HG02678 (cell line): ENCODE results near the gene KRT83.
A peak's percentile ranks its signal among the peaks of the same experiment; 100 is the strongest.
"Not testable (repeated sequence)": the region's sequence is repeated elsewhere in the genome, so short reads cannot be mapped to it uniquely, and the experiment has no call there.

Source experiments
- ATAC-seq: cut with Tn5 transposase; IDR thresholded peaks from one replicate; pipeline ENCODE4 v1.9.1; 2021; ENCODE audit warnings: mild to moderate bottlenecking, moderate library complexity; ENCODE audit not compliant: unreplicated experiment

The KRT83 gene

GRCh38 chr12:52312086-52312485, 9.1 kb downstream of the KRT83 start:
- no peak for ATAC-seq

DNA sequence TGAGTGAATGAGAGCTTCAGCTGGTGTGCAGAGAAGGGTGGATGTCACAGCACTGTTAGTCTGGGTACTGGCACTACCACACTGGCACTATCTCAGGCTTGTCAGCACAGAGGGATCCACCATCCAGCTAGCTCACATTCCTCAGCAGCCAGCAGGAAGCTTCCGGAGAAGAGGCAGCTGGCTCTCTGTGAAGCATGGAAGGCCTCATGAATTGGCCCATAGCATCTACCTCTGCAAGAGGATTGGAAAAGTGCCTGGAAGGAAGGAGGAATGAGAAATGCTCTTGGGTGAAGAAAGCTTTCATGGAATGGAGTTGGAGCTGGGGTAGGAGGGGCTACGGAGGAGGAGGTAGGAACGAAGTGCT, 9.9 kb downstream of the KRT83 start:
- ATAC-seq = no peak

GRCh38 chr12:52310622-52311284, 10.4 kb downstream of the KRT83 start:
- ATAC-seq = no peak

DNA sequence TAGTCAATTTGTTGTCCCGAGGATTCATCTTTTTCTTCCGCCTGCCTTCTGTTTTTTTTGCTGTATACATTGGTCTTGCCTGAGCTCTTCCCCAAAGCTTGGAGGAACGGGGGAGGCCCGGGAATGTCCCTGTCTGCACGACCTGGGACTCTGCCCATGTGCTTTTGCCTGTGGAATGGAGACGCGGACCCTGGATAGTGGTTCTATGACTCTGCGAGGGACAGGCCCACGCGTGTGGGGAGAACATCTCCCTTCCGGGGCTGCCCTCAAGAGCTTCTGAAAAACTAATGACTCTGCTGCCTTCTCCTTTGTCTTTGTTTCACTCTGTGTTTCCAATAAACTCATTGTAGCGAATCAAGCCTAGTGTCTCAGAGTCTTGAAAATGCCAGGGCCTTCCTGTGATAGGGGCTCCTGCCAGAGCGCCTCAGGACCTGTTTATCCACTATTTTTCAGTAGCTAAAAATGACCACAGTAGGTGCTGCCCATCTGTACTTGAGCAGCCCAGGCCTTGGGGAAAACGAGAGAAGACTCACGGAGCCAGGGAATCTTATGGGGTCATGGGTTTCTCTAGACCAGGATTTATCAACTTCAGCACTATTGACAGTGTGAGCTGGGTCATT, 12.3 kb downstream of the KRT83 start:
- no peak for ATAC-seq

DNA sequence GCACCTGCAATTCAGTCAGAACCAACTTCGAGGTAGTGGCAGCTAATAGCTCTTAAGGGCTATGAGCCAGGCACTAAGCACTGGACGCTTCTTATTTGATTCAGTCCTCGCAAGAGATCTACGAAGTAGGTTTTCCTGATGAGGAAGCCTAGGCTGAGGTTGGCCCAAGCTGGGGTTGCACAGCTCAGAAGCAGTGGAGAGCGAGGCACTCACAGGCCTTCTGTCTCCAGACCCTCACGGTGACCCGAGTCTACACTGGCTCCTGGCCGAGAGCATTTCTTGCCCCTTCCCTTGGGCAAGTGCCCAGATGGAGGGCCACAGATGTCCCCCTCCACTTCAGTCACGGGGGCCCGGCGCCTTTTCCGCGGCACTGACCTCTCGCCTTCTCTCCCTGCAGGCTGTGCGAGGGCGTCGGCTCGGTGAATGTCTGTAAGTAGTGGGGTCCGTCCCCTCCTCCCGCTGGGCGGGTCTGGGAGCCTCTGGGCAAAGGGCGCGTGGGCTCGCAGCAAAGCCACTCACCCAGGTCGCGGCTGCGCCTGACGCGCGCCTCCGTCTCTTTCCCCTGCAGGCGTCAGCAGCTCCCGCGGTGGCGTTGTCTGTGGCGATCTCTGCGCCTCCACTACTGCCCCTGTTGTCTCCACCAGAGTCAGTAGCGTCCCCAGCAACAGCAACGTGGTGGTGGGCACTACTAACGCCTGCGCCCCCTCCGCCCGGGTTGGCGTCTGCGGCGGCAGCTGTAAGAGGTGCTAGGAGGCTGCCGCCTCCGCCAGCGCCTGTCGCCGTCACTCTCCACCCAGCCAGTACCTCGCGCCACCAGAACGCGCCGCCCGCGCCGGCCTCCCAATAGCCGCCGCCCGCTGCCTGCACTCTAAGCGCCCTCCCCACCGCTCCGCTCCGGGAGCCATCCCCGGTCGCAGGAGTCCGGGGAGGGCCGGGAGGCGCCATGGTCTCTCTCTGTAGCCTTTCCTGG, 13.1 kb downstream of the KRT83 start:
- ATAC-seq = no peak

DNA sequence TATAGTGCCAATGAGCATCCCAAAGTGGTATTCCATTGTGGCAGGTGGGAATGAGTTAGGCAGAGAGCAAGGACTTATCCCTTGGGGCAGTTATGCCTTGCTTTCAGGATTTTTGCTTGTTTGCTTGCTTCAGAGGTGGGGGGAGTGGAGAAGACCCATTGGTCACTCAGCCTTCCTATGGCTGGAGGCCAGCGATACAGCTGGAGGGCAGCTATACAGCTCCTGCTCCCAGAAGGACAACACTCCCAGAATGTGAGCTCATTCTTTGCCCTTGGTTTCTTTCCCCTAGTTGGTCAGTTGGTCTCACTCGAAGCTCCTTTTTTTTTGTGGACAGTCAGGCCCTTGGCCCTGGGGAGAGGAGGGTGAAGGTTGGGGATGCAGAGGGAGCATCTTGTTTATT, 14.5 kb downstream of the KRT83 start:
- ATAC-seq = no peak

DNA sequence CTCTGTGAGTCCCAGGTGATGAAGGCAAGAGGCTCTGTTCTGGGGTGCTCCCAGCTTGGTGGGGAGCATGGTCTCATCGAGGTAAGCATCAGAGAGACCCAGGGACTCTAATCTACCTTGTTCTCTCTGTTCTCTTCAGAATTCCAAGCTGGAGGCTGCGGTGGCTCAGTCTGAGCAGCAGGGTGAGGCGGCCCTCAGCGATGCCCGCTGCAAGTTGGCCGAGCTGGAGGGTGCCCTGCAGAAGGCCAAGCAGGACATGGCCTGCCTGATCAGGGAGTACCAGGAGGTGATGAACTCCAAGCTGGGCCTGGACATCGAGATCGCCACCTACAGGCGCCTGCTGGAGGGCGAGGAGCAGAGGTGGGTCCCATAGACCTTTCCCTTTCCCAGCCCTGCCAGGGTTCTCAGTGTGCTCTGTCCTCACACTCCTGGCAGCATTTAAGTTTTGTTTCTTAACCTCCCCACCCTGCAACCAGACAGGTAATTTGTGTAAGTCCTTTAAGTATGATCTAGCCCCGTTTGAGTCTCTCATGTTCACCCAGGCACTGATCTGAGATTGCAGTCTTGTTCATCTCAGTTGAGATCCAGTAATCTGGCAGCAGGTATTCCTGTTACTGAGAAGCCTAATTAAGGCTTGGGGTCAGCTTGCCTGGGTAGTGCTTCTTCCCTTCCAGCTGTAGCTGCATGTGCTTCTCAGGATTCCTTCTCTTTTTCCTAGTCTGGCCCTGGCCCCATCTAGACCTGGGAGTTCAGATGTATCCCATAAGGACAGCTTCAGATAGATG, 15.1 kb downstream of the KRT83 start:
- ATAC-seq = no peak

DNA sequence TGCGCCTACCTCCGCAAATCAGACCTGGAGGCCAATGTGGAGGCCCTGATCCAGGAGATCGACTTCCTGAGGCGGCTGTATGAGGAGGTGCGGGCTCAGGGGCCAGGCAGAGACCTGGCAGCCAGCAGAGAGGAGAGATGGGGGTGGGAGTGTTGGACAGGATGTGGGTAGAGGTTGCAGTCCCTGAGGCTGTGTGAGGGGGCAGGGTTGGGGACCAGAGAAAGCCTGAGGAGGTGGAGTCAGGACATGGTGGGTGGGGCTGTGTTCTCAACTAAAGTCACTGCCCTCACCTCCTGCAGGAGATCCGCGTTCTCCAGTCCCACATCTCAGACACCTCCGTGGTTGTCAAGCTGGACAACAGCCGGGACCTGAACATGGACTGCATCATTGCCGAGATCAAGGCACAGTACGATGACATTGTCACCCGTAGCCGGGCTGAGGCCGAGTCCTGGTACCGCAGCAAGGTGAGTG, 16.2 kb downstream of the KRT83 start:
- peak; percentile 91 for ATAC-seq

- ATAC-seq = not testable (repeated sequence)
These were observed 18.8 kb downstream of the KRT83 start for GRCh38 chr12:52302242-52302914.

DNA sequence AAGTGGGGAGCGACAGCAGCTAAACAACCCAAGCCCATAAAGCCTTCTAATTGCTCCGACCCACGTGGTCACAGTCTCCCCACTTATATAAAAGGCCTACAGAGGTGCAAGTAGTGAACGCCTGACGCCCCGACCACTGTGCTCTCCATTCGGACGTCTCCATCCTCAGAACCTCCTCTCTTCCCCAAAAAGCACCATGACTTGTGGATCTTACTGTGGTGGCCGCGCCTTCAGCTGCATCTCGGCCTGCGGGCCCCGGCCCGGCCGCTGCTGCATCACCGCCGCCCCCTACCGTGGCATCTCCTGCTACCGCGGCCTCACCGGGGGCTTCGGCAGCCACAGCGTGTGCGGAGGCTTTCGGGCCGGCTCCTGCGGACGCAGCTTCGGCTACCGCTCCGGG, 19.5 kb downstream of the KRT83 start:
- ATAC-seq = not testable (repeated sequence)

DNA sequence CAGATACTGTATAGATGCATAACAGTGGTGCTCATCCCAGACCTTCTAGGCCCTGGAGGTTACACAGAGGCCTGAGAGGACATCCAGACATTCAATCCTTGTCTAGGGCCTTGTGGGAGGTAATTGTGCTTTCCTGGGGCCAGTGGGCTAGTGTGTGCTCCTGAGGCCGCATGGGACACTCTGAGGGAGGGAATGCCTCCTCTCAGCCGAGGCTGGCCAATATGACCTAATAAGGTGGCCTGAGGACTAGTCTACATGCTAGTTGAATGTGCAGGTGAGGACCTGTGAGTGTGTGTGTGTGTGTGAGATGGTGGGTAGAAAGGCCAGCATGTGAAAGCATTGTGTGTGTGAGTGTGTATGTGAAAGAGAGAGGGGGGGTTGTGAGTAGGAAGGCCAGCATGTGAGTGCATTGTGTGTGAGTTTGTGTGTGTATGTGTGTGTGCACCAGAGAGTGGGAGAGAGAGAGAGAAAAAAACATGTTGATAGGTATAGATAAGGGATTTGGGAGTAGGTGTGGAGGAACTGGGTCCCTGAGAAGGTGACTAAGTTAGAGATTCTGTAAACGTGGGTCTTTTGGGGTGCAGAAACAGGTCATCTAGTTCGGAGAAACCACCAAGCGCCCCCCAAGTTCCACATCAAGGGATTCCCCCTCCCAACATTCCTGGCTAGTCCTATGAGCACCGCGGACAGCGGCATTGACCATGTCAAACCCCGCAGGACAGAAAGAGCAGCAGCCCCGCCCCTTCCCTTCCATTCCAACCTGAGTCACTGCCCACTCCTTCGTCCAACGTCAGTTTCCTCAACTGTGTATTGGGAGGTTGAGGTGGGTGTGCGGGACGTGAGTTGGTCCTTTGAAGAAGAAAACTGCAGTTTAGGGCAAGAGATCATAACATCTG, 20.2 kb downstream of the KRT83 start:
- ATAC-seq = no peak

DNA sequence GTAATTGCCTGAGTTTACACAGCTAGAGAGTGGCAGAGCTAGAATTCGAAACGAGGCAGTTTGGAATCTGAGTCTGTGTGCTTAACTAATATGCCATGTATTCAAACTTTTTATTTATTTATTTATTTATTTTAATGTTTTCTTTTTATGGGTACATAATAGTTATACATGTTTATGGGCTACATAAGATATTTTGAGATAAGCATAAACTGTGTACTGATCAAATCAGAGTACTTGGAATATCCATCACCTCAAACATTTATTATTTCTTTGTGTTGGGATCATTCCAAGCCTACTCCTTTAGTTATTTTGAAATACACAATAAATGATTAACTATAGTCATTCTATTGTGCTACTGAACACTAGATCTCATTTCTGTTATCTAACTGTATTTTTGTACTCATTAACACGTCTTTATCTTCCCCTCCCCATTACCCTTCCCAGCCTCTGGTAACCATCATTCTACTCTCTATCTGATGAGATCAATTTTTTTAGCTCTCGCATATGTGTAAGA, 22.5 kb downstream of the KRT83 start:
- no peak for ATAC-seq

GRCh38 chr12:52296572-52297215, 24.5 kb downstream of the KRT83 start:
- ATAC-seq = no peak

- ATAC-seq = no peak
These were observed 25.5 kb downstream of the KRT83 start for GRCh38 chr12:52295663-52296062.

- no peak for ATAC-seq
These were observed 26.4 kb downstream of the KRT83 start for GRCh38 chr12:52294803-52295202.

- ATAC-seq = no peak
These were observed 27.3 kb downstream of the KRT83 start for GRCh38 chr12:52293926-52294325.

DNA sequence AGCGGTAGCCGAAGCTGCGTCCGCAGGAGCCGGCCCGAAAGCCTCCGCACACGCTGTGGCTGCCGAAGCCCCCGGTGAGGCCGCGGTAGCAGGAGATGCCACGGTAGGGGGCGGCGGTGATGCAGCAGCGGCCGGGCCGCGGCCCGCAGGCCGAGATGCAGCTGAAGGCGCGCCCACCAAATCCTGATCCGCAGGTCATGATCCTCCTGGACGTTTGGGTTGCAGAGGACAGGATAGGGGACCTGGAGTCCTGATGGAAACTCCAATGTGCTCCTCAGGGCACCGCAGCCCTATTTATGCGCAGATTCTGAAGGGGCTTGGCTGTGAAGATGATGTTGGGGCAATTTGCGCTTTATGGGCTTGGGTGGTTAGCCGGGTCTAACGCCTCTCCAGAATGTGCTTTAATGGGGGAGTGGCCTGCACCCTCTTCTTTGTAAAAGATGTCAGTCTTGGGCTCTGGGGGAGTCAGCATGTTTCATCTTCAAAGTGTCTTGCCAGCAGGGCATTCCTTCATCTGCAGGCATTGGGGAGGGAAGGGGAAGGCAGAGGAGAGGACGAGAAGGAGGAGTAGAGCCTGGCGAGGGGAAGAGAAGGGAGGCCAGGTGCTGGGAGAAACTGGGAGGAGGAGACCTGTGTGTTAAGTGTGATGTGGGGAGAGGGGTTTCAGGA, 29.8 kb downstream of the KRT83 start, which contains the start of gene KRT81:
KRT81 (minus strand) TSS at position 268 of the 669 bp plus-strand sequence; CDS start at position 199, 69 bp downstream.
- no peak for ATAC-seq
